ENCODE results near the gene FOXP2.
"Not testable (repeated sequence)": the region's sequence is repeated elsewhere in the genome, so short reads cannot be mapped to it uniquely, and the experiment has no call there.

FOXP2 gene

DNA sequence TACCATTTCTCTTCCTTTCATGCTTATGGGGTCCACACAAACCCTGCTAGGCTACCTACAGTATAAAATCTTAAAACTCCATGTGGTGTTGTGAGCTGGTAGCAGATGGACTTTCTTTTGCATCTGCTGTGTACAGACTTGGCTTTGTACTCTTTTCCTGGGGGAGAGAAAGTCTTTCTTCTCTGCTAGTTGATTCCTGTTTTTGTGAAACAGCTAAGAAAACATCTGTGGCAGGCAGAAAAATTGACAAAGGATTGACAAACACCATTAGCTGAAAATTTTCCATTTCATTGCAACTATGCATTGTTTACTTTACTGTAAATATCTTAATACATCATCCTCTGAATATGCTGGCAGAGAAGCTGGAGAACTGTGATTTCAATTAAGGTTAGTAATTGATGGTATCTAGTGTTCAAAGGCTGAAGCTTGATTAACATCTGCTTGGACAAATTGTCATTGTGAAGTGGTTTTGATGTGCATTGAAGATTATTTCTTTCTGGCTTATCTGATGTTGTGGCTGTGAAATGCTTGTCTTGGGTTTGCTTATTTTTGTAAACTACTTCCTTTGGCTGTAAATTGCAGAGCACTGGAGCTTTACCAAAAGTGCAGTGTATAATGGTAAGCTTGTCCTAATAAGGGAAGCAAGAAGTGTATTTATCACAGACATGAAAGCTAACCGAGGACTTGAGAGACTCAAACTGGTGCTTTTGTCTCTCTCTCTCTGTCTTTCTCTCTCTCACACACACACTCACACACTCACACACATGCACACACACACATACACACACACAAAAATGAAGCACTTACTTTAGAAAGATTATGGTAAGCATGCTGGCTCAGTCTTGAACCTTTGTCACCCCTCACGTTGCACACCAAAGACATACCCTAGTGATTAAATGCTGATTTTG is at the start of gene FOXP2:
Gene FOXP2, plus strand, starts transcription at position 660 of the 908 bp plus-strand sequence. CDS start 11,697 bp downstream, outside the sequence.
- peak; percentile 89 for DNase-seq

GRCh38 chr7:114365791-114366190 is 48.8 kb upstream of the FOXP2 start:
- no peak for DNase-seq

- DNase-seq, result no peak
Measured at GRCh38 chr7:114368492-114368891, 46.1 kb upstream of the FOXP2 start.

GRCh38 chr7:114369294-114369693 is 45.3 kb upstream of the FOXP2 start:
- no peak for DNase-seq

- no peak for DNase-seq
Measured at GRCh38 chr7:114372619-114373018, 42.0 kb upstream of the FOXP2 start.

GRCh38 chr7:114375907-114376306 is 38.7 kb upstream of the FOXP2 start:
- no peak for DNase-seq

GRCh38 chr7:114383946-114384345 is 30.7 kb upstream of the FOXP2 start:
- DNase-seq, result not testable (repeated sequence)

DNA sequence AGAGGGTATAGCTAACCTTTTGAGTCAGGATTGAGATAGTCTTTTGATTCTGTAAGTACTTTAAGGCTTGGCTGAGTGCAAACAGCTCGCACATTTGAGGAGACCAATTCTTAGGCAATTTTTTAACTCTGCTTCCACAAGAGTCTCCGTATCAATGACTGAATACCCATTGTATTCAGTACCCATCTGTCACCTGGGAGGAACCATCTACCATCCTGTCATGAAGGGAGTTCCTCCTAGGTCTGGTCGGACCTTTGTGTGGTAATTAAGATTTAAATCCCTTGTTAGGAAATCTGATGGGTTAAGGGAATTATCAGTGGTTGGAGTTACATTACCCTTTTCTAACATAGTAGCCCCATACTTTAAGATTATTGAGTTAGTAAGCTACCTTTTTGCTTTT is 30.3 kb upstream of the FOXP2 start:
- not testable (repeated sequence) for DNase-seq

DNA sequence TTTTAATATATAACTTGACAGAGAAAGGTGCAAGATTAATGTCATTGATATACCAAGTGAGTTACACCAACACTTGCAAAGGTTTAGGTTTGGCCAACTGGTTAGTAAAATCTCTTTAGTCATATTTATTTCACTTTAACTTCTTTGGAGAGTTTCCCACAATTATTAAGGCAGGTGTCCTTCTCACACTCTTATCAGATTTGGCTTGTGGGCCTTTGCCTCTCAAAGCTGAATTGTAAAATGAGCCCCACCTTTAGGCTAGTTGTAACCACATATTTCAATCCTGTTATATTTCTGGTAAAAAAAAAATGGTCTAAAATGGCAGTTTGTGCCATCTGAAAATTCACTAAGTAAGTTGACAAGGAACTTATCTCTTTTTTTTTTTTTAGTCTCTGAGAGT is 26.6 kb upstream of the FOXP2 start:
- no peak for DNase-seq

DNA sequence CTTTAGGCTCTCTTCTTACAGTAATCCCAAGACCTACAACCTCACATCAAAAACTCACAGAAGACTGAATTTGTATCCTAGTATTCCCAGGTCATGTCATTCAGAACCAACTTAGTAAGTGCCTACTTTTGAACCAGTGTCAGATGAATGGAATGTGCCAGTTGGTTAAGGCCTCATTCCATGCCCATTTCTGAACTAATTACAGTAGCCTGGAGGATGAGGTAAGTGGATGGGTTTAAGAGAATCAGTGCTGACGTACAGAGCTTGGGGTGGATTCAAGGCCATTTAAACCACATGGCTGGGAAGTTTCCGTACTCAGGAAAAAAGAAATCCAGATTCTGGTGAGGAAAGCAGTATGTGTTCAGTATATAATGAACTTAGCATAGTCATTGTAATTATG is 21.9 kb upstream of the FOXP2 start:
- DNase-seq, result no peak

- DNase-seq, result no peak
Measured at GRCh38 chr7:114402876-114403635, 11.6 kb upstream of the FOXP2 start.

GRCh38 chr7:114405427-114405826 is 9.2 kb upstream of the FOXP2 start:
- DNase-seq, result peak; percentile 30

DNA sequence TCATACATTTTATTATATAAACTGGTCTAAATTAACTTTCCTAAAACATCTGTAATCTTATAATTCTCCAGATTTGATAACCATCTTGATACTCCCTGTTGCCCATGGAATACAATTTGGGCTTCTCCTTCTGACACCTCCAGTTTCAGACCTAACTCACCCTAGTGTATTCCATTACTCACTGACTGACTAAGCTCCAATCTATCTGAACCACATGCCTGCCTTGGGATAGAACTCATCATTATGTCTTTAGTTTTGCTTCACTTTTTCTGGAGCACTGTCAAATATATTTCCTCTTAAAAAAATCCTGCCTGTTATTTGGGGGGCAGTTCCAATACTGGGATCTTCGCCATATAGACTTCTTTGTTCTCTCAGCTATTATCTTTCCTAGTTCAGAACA is 4.9 kb upstream of the FOXP2 start:
- no peak for DNase-seq

- DNase-seq, result peak; percentile 54
Measured at GRCh38 chr7:114412548-114412947, 2.1 kb upstream of the FOXP2 start.

DNA sequence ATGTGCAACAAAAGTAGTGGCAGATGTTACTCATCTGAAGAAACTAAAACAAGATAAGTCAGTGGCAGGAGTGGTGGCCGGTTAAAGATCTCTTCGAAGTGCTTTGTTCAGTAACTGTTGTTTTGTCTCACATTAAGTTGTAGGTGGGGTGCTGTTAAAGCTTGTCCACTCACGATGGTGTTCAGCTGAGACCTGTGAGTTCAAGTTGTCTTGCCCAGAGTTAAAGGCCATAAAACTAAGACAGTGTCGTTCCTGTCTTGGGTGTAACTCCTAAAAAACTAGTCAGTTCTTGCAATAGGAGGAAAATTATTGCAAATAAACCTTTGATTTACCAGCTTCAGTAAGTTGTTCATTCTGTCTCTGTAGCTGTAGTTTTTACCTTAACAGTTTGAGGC is 857 bp upstream of the FOXP2 start:
- peak; percentile 39 for DNase-seq

DNA sequence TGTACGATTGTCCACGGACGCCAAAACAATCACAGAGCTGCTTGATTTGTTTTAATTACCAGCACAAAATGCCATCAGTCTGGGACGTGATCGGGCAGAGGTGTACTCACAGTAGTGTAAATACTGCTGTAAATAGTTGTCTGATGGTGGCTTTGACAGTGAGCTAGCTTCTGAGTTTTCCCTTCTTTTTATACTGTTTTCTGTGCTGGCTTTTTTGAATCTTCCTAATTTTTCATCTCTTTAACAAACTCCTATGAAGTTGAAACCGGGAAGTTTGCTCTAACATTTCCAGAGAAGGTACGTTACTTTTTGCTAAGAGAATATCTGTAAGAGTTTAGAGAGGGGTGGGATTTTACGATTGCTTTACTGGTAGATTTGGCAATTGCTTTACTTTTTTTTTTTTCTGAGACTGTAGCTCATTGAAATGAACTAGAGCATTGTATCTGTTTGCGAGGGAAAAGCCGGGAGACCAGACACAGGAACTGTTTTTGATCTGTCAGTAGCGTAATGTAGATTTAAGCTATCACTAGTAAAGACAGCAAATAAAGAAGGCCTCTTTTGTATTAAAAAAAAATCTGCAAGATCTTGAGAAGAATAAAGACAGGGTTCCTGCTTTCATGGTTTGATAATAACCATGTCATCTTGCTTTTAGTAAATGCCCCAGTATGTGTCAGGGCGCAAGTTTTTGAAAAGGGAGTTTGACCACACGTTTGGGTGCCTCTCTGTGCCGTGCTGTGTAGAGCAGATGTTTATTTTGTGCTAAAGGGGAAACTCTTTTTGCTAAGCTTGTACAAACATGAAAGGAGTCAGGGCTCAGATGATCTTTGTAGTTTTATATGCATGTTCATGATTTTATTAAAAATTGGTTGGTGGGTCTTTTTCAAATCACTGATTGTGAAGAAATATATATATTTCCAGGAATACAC is 712 bp downstream of the FOXP2 start:
- peak; percentile 33 for DNase-seq

DNA sequence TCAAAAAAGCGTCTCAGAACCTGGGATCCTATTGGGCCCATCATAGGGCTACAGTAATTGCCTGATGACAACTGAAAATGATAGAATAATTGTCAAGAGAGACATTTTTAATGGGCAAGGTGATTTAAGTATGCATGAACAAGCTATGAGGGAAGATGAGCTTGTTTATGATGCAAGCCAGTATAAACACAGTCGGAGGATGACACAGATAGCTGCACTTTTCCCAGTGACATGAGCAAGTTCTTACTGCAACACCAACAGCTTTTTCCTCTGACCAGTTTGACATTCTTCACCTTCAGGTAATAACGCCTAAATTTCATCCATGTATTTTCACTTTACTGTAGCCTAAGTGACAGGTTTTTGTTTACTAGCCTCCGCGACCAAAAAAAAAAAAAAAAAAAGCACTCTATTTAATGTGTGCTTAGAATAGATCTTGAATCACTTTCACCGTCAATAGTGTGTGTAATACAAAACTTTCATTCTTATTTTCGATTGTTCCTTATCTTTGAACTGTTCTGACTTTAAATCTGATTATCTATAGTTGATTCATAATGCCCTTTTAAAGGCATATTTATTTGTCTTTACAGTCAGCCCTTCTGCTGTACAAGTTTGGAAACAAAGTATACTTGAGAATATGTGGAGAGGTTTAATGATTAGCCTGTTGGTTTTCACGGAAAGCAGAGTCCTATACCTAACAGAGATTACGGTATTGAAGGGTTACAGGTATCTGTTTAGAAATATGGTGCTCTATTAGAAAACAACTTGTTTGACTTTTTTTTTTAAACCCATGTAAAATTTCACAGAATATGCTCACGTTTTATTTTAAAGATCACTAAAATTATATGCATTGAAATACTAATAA is 1.7 kb downstream of the FOXP2 start:
- peak; percentile 24 for DNase-seq

DNA sequence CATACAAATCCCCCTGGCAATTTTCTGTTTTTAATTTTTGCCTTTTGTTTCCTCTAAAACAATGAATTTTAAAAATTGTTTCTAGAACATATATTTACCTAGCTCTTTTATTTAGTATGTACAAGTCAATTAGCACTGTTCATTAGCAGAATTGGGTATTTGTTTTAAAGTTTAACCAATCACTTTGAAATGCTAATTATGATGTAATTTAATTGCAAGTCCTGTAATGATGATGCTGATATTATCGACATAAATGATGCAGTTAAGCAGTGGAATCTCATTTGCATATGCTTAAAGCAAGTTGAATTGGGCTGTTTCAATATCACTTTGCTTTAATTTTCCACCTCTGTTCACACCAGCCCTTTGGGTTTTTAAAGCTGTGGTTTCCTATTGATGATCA is 2.7 kb downstream of the FOXP2 start:
- no peak for DNase-seq

GRCh38 chr7:114418117-114418516 is 3.5 kb downstream of the FOXP2 start:
- peak; percentile 86 for DNase-seq

DNA sequence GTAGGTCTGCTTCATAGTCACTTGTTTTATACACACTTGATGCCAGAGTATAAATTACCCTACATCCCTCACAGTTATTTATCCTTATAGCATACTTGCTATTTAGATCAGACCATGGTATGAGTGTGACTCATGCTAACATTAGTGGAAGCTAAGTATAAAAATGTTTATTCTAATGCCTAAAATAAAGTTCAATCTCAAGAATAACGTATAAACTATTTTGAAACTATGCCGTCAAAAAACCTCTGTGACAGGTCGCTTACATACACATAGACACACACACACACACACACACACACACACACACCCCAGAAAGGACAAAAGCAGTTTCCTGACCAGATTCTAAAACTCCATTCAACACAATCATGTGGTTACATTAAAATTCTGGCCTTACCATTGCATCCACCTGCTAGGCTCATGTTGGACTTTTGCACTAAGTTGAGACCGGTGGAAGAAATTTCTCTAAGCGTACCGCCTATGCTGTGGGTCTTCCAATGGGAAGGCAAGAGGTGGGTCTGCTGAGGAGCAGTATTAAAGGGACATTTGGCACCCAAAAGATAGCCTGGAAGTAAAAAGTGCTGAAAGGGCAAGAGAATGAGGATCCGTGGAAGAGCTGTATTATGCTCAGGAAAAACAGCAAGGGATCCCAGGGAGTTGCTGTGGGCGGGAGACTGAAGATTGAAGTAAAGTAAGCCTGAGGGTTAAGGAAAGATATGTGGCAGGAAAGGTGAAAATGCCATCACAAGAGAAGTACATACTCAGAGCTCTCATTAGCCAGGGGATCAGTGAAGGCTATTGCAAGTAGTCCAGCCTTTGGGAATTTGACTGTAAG is 5.0 kb downstream of the FOXP2 start:
- DNase-seq, result no peak

Measured in NCI-H1105 treated with DMSO at 0.1 percent for 48 hours (cell line).